Measurements from ENCODE around the gene UBD.

UBD gene

DNA sequence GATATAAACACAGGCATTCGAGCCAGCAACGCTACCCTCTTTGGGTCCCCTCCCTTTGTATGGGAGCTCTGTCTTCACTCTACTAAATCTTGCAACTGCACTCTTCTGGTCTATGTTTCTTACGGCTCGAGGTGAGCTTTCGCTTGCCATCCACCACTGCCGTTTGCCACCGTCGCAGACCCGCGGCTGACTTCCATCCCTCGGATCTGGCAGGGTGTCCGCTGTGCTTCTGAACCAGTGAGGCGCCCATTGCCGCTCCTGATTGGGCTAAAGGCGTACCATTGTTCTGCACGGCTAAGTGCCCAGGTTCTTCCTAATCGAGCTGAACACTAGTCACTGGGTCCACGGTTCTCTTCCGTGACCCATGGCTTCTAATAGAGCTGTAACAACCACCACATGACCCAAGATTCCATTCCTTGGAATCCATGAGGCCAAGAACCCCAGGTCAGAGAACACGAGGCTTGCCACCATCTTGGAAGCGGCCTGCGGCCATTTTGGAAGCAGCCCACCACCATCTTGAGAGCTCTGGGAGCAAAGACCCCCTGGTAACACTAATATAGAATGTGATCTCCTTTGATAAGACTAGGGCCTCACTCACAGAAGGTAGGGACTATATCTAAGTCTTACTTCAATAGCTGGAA, 973 bp downstream of the UBD start:
- H3K27me3 ChIP-seq (ENCODE audit: insufficient read depth, low read length), result peaks cover 58% of the 10 kb centered on the region
- no peak overlapping the region for H3K9ac ChIP-seq (ENCODE audit: low read depth, low read length)
- H3K4me3 ChIP-seq (ENCODE audit: low read length), result no peak overlapping the region
- no peaks in the 10 kb centered on the region for H3K9me3 ChIP-seq (ENCODE audit: insufficient read depth, low read depth, low read length)
- peaks cover 22% of the 10 kb centered on the region; the same call in 1 of the 2 replicates for H3K4me1 ChIP-seq (ENCODE audit: insufficient read depth, low read length)
- no peak overlapping the region for H3K27ac ChIP-seq (ENCODE audit: low read length)
- no peaks in the 10 kb centered on the region for H3K36me3 ChIP-seq (ENCODE audit: insufficient read depth, low read depth, low read length)

DNA sequence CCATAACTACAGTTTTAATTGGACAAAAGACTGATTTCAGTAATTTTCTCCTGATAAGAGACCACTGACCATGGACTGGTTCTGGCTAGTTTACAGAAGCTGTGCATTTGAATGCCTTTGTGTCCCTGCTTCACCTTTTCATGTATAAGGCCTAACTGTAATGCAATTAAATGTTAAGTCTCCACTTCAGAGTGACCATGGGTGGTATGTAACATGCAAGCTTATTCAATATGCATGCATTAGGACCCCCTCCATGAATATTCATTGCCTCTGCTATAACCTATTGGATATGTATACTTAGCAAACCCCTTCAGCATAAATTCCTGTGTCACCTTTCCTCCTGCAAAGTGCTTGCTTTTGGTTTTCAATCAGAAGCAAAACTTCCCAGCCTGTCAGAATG, 2.2 kb downstream of the UBD start:
- Histone ChIP-seq H3K27ac (ENCODE audit: low read length) (no peak overlapping the region), H3K27me3 (ENCODE audit: insufficient read depth, low read length) (peaks cover 70% of the 10 kb centered on the region), H3K36me3 (ENCODE audit: insufficient read depth, low read depth, low read length) (no peaks in the 10 kb centered on the region), H3K4me3 (ENCODE audit: low read length) (peak overlapping the region; percentile 35), H3K9me3 (ENCODE audit: insufficient read depth, low read depth, low read length) (no peaks in the 10 kb centered on the region), H3K9ac (ENCODE audit: low read depth, low read length) (0 out of 2 replicates have a peak overlapping the region, but pooled peaks have one; percentile 19), H3K4me1 (ENCODE audit: insufficient read depth, low read length) (peaks cover 22% of the 10 kb centered on the region; the same call in 1 of the 2 replicates)

DNA sequence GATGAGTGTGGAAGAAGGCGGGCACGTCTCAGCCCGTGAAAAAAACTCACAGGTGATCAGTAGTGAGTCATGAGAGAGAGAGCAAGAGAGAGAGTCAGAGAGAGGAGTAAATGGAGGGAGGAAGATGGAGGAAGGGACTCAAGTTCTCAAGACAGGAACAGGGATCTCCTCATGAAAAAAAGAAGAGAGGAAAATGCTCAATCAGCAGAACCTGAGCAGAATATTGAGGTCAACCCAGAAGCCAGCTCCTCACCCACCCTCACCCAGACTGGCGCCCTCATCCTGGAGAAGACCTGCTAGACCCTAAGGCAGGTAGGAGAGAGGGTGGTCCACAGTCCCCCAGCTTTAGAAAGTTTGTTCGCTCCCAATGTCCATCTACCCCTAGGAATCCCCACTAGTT, 4.8 kb downstream of the UBD start:
- no peak overlapping the region for H3K27ac ChIP-seq (ENCODE audit: low read length)
- H3K9ac ChIP-seq (ENCODE audit: low read depth, low read length), result no peak overlapping the region
- no peaks in the 10 kb centered on the region for H3K36me3 ChIP-seq (ENCODE audit: insufficient read depth, low read depth, low read length)
- H3K27me3 ChIP-seq (ENCODE audit: insufficient read depth, low read length), result peaks cover 88% of the 10 kb centered on the region
- no peak overlapping the region for H3K4me3 ChIP-seq (ENCODE audit: low read length)
- H3K4me1 ChIP-seq (ENCODE audit: insufficient read depth, low read length), result peaks cover 20% of the 10 kb centered on the region; the same call in 1 of the 2 replicates
- no peaks in the 10 kb centered on the region for H3K9me3 ChIP-seq (ENCODE audit: insufficient read depth, low read depth, low read length)

DNA sequence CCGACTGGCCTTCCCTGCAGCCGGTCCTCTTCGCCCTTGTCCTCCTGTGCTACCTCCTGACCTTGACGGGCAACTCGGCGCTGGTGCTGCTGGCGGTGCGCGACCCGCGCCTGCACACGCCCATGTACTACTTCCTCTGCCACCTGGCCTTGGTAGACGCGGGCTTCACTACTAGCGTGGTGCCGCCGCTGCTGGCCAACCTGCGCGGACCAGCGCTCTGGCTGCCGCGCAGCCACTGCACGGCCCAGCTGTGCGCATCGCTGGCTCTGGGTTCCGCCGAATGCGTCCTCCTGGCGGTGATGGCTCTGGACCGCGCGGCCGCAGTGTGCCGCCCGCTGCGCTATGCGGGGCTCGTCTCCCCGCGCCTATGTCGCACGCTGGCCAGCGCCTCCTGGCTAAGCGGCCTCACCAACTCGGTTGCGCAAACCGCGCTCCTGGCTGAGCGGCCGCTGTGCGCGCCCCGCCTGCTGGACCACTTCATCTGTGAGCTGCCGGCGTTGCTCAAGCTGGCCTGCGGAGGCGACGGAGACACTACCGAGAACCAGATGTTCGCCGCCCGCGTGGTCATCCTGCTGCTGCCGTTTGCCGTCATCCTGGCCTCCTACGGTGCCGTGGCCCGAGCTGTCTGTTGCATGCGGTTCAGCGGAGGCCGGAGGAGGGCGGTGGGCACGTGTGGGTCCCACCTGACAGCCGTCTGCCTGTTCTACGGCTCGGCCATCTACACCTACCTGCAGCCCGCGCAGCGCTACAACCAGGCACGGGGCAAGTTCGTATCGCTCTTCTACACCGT, 6.1 kb downstream of the UBD start:
- Histone ChIP-seq H3K9ac (ENCODE audit: low read depth, low read length) (peak overlapping the region; percentile 3; the same call in 1 of the 2 replicates), H3K4me1 (ENCODE audit: insufficient read depth, low read length) (peaks cover 14% of the 10 kb centered on the region; the same call in 1 of the 2 replicates), H3K27me3 (ENCODE audit: insufficient read depth, low read length) (peaks cover 82% of the 10 kb centered on the region), H3K27ac (ENCODE audit: low read length) (no peak overlapping the region), H3K36me3 (ENCODE audit: insufficient read depth, low read depth, low read length) (no peaks in the 10 kb centered on the region), H3K4me3 (ENCODE audit: low read length) (peak overlapping the region; percentile 65), H3K9me3 (ENCODE audit: insufficient read depth, low read depth, low read length) (no peaks in the 10 kb centered on the region)

DNA sequence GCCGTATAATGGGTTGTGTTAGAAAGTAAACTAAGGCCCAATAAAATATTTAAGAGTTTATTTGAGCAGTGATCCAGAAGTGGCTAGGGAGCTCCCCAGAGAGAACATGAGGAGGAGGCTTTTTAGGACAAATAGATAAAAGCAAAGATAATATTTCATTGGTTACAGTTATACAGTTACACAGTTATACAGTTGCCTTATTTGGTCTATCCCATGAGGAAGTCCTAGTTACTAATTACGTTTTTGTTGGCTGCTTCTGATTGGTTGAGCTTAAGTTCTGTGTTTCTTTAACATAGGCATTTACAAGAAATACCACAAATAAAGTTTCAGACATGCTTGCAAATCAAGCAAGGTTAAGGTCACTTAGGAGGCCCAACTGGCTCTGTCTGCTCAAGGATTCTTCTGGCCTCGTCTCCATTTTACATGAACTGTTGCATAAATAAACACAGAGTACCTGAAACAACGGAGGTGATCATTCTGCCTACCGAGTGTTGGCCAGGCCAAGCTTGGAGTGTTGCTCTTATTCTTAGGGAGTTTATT, 7.0 kb downstream of the UBD start:
- Histone ChIP-seq H3K27ac (ENCODE audit: low read length) (no peak overlapping the region), H3K36me3 (ENCODE audit: insufficient read depth, low read depth, low read length) (no peaks in the 10 kb centered on the region), H3K4me3 (ENCODE audit: low read length) (peak overlapping the region; percentile 65; the same call in 1 of the 2 replicates), H3K9ac (ENCODE audit: low read depth, low read length) (peak overlapping the region; percentile 3; the same call in 1 of the 2 replicates), H3K9me3 (ENCODE audit: insufficient read depth, low read depth, low read length) (no peaks in the 10 kb centered on the region), H3K4me1 (ENCODE audit: insufficient read depth, low read length) (peaks cover 9% of the 10 kb centered on the region; the same call in 1 of the 2 replicates), H3K27me3 (ENCODE audit: insufficient read depth, low read length) (peaks cover 79% of the 10 kb centered on the region)

DNA sequence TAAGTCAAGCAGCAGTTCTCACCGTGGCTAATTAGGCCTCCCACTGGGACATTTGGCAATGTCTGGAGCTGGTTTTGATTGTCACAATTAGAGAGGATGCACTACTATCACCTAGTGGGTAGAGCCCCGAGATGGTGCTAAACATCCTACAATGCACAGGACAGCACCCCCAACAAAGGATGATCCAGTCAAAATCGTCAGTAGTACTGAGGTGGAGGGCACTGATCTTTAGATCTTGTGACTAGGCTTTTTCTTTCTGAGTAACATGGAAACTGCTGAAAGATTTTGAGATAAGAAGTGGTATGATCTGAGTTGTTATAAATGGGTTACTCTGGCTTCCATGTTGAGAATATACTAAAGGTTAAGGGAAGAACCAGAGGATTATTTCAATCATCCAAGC, 12.0 kb downstream of the UBD start:
- no peaks in the 10 kb centered on the region for H3K4me1 ChIP-seq (ENCODE audit: insufficient read depth, low read length)
- no peak overlapping the region for H3K9ac ChIP-seq (ENCODE audit: low read depth, low read length)
- no peaks in the 10 kb centered on the region for H3K36me3 ChIP-seq (ENCODE audit: insufficient read depth, low read depth, low read length)
- H3K27ac ChIP-seq (ENCODE audit: low read length), result no peak overlapping the region
- peaks cover 28% of the 10 kb centered on the region for H3K27me3 ChIP-seq (ENCODE audit: insufficient read depth, low read length)
- no peaks in the 10 kb centered on the region for H3K9me3 ChIP-seq (ENCODE audit: insufficient read depth, low read depth, low read length)
- no peak overlapping the region for H3K4me3 ChIP-seq (ENCODE audit: low read length)

DNA sequence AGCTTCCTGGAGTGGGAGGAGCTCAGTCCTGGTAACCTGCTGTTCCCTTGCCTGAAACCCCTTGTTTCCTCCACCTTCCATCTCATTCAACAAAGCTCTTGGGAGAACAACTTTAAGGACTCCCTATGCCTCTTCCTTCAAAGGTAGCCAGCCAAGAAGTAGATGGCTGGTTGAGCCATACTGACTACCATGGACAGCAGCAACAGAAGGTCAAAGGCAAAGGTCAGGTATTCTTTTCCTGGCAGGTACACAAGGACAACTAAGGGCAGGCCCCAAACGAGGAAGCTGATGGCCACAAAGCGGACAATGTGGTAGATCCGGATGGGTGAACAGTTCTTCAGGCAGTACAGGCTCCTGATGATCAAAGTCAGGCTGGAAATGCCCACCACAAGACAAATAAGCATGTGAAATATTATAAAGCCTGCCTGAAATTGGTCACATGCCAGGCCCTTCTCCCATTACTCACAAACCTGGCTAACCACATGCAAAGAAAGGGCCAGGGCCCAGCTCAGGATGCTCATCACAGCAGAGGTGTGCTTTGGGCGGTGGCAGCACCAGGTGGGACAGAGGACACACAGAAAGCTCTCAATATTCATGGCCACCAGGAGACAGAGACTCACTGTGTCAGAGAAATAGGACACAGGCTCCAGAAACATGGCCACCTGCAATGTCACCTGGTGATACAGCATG, 21.7 kb downstream of the UBD start:
- no peak overlapping the region for H3K4me3 ChIP-seq (ENCODE audit: low read length)
- no peak overlapping the region for H3K27ac ChIP-seq (ENCODE audit: low read length)
- H3K9ac ChIP-seq (ENCODE audit: low read depth, low read length), result no peak overlapping the region
- H3K4me1 ChIP-seq (ENCODE audit: insufficient read depth, low read length), result no peaks in the 10 kb centered on the region
- no peaks in the 10 kb centered on the region for H3K36me3 ChIP-seq (ENCODE audit: insufficient read depth, low read depth, low read length)
- H3K27me3 ChIP-seq (ENCODE audit: insufficient read depth, low read length), result no peaks in the 10 kb centered on the region
- H3K9me3 ChIP-seq (ENCODE audit: insufficient read depth, low read depth, low read length), result no peaks in the 10 kb centered on the region

DNA sequence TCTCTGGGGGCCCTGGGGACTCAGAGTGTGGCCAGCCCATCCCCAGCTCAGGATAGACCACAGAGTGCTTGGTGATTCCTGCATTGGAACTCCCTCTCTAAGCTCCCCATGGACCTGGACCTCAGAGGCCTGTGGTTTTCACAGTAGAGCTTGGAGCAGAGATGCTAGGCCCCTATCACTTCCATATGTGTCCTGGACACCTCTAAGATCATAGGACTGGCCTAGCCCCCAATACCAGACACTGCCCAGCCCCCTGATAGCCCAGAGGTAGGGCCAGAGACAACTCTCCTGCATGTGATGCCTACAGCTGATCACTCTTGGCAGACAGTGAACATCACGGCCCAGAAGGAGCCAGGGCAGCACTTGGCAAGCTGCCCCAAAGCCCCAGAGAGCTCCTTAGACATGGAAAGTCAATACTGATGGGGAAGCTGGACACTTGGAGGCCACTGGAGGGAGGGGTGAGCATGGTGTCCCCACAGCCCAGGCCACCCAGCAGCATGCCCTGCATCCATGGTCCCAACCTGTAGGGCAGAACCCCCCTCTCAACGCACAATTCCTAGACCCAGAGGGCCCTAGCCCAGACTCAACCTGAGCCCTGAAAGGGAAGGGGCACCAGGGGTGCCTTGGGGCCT, 27.1 kb downstream of the UBD start:
- no peaks in the 10 kb centered on the region for H3K36me3 ChIP-seq (ENCODE audit: insufficient read depth, low read depth, low read length)
- H3K9me3 ChIP-seq (ENCODE audit: insufficient read depth, low read depth, low read length), result no peaks in the 10 kb centered on the region
- H3K27me3 ChIP-seq (ENCODE audit: insufficient read depth, low read length), result no peaks in the 10 kb centered on the region
- H3K9ac ChIP-seq (ENCODE audit: low read depth, low read length), result no peak overlapping the region
- no peaks in the 10 kb centered on the region for H3K4me1 ChIP-seq (ENCODE audit: insufficient read depth, low read length)
- H3K4me3 ChIP-seq (ENCODE audit: low read length), result no peak overlapping the region
- H3K27ac ChIP-seq (ENCODE audit: low read length), result no peak overlapping the region

DNA sequence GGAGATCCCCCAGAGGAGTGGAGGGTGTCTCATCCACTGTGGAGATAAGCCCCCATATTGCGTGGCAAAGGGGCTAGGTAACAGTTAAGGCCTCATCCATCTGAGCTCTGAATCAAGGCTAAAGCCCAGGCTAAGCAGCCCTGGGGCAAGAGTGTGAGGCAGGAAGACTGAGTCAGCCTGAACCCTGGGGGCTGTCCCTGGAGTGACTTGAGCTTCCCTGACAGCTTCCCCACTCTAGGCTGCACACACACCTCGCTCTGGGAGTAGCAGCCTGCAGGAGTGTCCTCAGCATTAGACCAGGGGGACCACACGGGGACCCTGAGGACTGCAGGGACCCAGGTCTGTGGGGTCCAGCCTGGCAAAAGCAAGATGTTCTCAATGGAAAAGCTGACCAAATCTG, 27.9 kb downstream of the UBD start:
- Histone ChIP-seq H3K9ac (ENCODE audit: low read depth, low read length) (no peak overlapping the region), H3K4me1 (ENCODE audit: insufficient read depth, low read length) (no peaks in the 10 kb centered on the region), H3K27ac (ENCODE audit: low read length) (no peak overlapping the region), H3K27me3 (ENCODE audit: insufficient read depth, low read length) (no peaks in the 10 kb centered on the region), H3K9me3 (ENCODE audit: insufficient read depth, low read depth, low read length) (no peaks in the 10 kb centered on the region), H3K36me3 (ENCODE audit: insufficient read depth, low read depth, low read length) (no peaks in the 10 kb centered on the region), H3K4me3 (ENCODE audit: low read length) (no peak overlapping the region)

DNA sequence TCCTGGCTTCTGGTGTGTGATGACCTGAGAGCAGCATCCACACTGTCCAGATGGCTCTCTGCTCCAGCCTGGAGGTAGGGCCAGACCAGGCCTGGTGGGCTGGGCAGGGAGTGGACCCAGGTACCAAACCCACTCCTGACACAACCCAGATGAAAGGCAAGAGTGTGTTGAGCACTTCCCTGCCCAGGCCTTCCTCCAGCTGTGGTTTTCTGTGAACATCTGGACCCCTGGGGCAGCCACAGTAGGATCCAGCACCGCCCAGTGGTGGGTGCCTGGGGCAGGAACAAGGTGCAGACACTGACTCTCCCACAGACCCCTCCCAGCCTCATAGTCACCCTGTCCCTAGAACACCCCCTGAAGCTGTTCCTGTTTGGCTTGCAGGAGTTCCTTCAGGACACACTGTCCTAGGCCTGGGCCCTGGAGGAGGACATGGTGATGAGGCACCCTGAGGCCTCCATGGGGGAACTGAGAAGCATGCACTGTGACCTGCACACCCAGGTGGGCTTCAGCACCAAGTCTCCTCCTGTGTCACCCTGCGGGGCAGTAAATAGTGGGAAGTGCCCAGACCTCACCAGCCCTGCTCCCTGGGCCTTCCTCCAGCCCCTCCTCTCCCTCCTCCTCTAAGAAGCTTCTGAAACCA, 28.7 kb downstream of the UBD start:
- Histone ChIP-seq H3K4me3 (ENCODE audit: low read length) (no peak overlapping the region), H3K4me1 (ENCODE audit: insufficient read depth, low read length) (no peaks in the 10 kb centered on the region), H3K27ac (ENCODE audit: low read length) (no peak overlapping the region), H3K9me3 (ENCODE audit: insufficient read depth, low read depth, low read length) (no peaks in the 10 kb centered on the region), H3K36me3 (ENCODE audit: insufficient read depth, low read depth, low read length) (no peaks in the 10 kb centered on the region), H3K27me3 (ENCODE audit: insufficient read depth, low read length) (no peaks in the 10 kb centered on the region), H3K9ac (ENCODE audit: low read depth, low read length) (no peak overlapping the region)

DNA sequence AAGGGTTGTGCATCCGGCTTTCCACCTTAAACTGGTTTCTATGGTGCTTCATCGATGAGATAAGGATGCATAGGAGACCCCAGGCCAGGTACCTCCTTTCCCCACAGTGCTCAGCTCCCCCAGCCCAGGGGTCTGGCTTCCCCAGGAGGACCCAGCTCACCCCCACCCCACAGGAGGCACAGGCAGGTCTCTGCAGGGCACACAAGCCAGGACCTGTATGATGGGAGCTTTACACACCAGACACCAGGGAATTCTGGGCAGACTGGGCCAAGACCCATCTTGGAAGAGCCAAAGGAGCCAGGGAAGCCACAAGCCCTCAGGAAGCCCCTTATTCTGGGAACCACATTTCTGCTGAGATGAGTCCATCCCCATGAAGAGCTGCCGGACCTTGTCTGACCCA, 29.6 kb downstream of the UBD start:
- H3K36me3 ChIP-seq (ENCODE audit: insufficient read depth, low read depth, low read length), result no peaks in the 10 kb centered on the region
- no peak overlapping the region for H3K9ac ChIP-seq (ENCODE audit: low read depth, low read length)
- no peaks in the 10 kb centered on the region for H3K9me3 ChIP-seq (ENCODE audit: insufficient read depth, low read depth, low read length)
- peaks cover 5% of the 10 kb centered on the region for H3K4me1 ChIP-seq (ENCODE audit: insufficient read depth, low read length)
- H3K4me3 ChIP-seq (ENCODE audit: low read length), result no peak overlapping the region
- no peaks in the 10 kb centered on the region for H3K27me3 ChIP-seq (ENCODE audit: insufficient read depth, low read length)
- no peak overlapping the region for H3K27ac ChIP-seq (ENCODE audit: low read length)
